ENCODE results near the gene LRRC8D. TPM values are rescaled to one million over a fixed set of nuclear protein-coding genes. Genes with fewer than 3 reads are reported as not detected.

LRRC8D gene
- total and polyA plus RNA-seq, 2 experiments from 2014 or later: 23.6 to 48.8 TPM

- H3K27me3 Mint-ChIP-seq (ENCODE audit: insufficient read depth, low read depth, poor library complexity): peaks cover 1% of the 10 kb centered on the region
- peaks cover 9% of the 10 kb centered on the region for H3K4me1 ChIP-seq (ENCODE audit: insufficient read depth)
- H3K36me3 Mint-ChIP-seq (ENCODE audit: low read depth): peaks cover 36% of the 10 kb centered on the region
Observed at GRCh38 chr1:89880679-89881078, 59.8 kb downstream of the LRRC8D start.

More at GRCh38 chr1:89880679-89881078, 59.8 kb downstream of the LRRC8D start:
- peaks cover 15% of the 10 kb centered on the region for H3K4me1 Mint-ChIP-seq
- no peak for ATAC-seq
- Histone ChIP-seq H4K20me1 (replicated peaks; ENCODE audit: insufficient read depth) (peaks cover 11% of the 10 kb centered on the region; the same call in 1 of the 2 replicates), H3K9me2 (ENCODE audit: insufficient read depth) (no peaks in the 10 kb centered on the region; the same call in 1 of the 2 replicates), H3F3A (replicated peaks; ENCODE audit: low read depth) (no peaks in the 10 kb centered on the region), H3K27ac (ENCODE audit: low read depth) (no peak overlapping the region), H3K4me3 (no peak overlapping the region), H2AFZ (no peak overlapping the region), H3K36me3 (ENCODE audit: insufficient read depth) (peaks cover 3% of the 10 kb centered on the region; the same call in 1 of the 2 replicates), H3K4me2 (no peak overlapping the region), H3K27me3 (ENCODE audit: insufficient read depth) (no peaks in the 10 kb centered on the region), H3K79me2 (replicated peaks; ENCODE audit: insufficient read depth) (peaks cover 78% of the 10 kb centered on the region)
- TF ChIP-seq CREB1 (CRISPR knock-in tag; IDR thresholded peaks at IDR 0.05; ENCODE audit: low read depth) (no peak), STAT1 (IDR thresholded peaks at IDR 0.05; ENCODE audit: unreplicated experiment) (no peak), ZNF114 (CRISPR knock-in tag; IDR thresholded peaks at IDR 0.05) (no peak), CTCF (conservative IDR thresholded peaks at IDR 0.05; ENCODE audit: low read depth in 2 of 2) (no peak), POLR2AphosphoS5 (IDR thresholded peaks at IDR 0.05; ENCODE audit: low read depth) (no peak), REST (IDR thresholded peaks at IDR 0.05; ENCODE audit: unreplicated experiment) (no peak), EZH2phosphoT487 (IDR thresholded peaks at IDR 0.05; ENCODE audit: unreplicated experiment) (no peak), ETS1 (IDR thresholded peaks at IDR 0.05) (no peak), EZH2 (IDR thresholded peaks at IDR 0.05; ENCODE audit: low read depth, unreplicated experiment) (no peak), ZNF331 (CRISPR knock-in tag; IDR thresholded peaks at IDR 0.05; ENCODE audit: low read depth) (no peak), JUNB (IDR thresholded peaks at IDR 0.05; ENCODE audit: unreplicated experiment) (no peak), NANOG (IDR thresholded peaks at IDR 0.05; ENCODE audit: borderline replicate concordance) (no peak), ZNF462 (CRISPR knock-in tag; IDR thresholded peaks at IDR 0.05) (no peak)
- peaks cover 6% of the 10 kb centered on the region; the same call in 1 of the 3 replicates for H3K9me3 Mint-ChIP-seq
- no peak overlapping the region for H3K4me3 Mint-ChIP-seq
- DNase-seq (ENCODE audit: low spot score): no peak
- no peak overlapping the region for H3K27ac Mint-ChIP-seq
